Central memory CD4-positive, alpha-beta T cell (primary cell): ENCODE results near the gene DLG2.
"Not testable (repeated sequence)": the region's sequence is repeated elsewhere in the genome, so short reads cannot be mapped to it uniquely, and the experiment has no call there.

Source experiments
- DNase-seq: peaks from one replicate; pipeline ENCODE4 v3.0.0; 2022

Gene DLG2

GRCh38 chr11:83801799-83802198 lies 1825.3 kb downstream of the DLG2 start:
- DNase-seq: no peak

GRCh38 chr11:83793310-83793709 lies 1833.8 kb downstream of the DLG2 start:
- no peak for DNase-seq

DNA sequence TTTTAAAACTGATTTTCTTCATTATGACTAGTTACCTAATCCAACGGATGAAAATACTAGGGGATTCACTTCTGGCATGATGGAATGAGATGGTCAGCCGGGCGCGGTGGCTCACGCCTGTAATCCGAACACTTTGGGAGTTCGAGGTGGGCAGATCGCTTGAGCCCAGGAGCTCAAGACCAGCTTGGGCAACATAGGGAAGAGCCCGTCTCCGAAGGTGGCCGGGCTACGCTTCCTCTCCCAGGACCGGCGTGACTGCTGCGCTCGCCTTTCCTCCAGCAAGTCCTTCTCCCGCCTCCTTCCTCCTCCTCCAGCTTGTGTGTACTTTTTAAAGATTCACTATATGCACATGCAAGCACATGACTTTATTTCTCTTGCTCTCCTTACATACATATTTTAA lies 1835.6 kb downstream of the DLG2 start:
- no peak for DNase-seq

GRCh38 chr11:83785942-83786341 lies 1841.2 kb downstream of the DLG2 start:
- DNase-seq: no peak

- no peak for DNase-seq
Measured at GRCh38 chr11:83784419-83784818, 1842.7 kb downstream of the DLG2 start.

- no peak for DNase-seq
Measured at GRCh38 chr11:83782329-83782728, 1844.8 kb downstream of the DLG2 start.

DNA sequence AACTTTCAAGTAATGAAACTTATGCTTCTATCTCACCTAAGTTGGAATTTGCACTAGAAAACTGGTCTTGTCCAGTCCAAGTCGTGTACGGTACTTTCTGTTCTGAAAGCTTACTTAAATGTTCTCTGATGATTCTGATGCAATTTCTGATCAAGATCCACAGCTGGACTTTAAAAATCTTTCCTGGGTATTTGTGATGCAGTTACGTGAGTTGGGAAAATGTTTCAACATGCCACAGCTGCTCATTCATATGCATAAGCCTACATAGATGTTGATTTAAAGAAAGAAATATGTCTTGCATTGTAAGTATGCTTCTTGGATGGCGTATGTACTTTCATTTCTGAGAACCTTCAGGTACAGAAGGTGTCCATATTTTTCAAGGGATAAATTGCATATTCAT lies 1847.3 kb downstream of the DLG2 start:
- no peak for DNase-seq

DNA sequence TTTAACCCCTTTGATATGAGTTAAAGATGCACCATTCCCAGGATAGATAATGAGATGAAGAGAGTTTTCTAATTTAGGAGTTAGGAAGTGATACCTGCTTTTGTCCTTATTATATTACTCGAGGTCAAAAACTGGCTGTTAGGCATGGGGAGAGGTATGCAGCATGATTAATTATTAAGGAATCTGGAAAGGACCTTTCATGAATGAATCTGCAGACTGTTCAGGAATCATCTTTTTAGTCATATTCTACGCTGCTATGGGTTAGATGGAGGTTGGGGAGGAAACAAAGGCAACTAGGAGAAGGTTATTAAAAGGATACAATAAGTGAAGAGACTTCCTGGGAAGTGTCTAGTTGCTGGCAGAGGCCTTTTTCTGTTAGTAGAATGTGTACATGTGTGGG lies 1848.5 kb downstream of the DLG2 start:
- no peak for DNase-seq

DNA sequence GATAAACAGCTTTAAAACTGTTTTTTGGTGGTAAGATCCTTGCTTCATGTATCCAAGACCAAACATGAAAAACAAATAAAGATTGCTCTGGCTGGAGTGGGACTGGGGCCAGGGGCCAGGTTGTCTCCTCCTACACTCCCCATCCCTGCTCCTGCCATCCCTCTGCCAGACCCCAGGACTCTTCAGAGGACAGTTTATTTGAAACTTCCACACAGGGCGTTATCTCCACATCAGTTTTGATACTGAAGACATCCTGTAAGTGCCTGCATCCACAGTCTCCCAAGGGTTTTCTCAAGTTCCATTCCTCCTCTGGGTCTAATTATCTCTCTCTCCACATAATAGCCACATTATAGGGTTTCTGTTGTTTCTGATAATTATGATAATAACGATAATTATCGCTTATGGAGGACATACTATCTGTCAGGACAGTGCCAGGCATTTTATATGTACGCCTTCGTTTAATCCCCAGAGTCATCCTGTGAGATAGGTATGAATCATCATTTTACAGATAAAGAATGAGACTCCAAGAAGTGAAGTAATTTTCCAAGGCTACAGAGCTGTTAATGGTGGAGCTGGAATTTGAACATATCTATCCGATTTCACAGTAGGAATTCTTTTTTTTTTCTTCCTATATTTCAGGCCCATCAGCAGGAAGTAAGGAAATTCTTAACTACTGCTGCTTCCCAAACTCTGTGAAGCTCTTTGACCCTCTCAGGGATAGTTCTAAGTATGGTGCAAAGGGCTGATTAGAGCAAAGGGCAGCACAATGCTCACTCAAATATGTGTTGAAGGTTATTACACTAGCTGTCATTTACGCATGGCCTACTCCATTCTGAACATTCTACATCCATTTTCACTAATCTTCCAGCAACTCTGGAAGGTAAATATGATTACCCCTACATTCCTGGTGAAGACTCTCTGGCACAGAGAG lies 1852.9 kb downstream of the DLG2 start:
- no peak for DNase-seq

- no peak for DNase-seq
Measured at GRCh38 chr11:83768489-83768888, 1858.7 kb downstream of the DLG2 start.

- no peak for DNase-seq
Measured at GRCh38 chr11:83766932-83767331, 1860.2 kb downstream of the DLG2 start.

- DNase-seq: no peak
Measured at GRCh38 chr11:83764643-83765042, 1862.5 kb downstream of the DLG2 start.

DNA sequence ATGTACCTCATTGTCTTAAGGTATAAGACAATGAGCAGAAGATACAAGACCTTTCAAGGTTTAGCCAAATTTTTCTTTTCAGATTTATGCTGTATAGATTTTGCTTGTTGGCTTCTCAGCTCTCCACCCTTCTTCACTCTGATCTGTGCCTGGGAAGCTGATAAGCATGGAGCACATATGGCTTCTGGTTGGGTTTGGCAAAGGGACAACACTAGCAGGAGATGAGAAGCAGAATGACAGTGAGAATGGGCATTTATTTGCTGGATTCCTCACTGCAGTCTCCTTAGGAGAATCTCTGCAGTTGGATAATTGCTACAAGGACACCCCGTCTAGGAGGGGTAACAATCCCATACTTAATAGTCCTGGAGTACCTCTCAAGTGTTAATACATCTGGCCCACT lies 1866.2 kb downstream of the DLG2 start:
- DNase-seq: no peak

- DNase-seq: no peak
Measured at GRCh38 chr11:83759148-83759547, 1868.0 kb downstream of the DLG2 start.

GRCh38 chr11:83751041-83751440 lies 1876.1 kb downstream of the DLG2 start:
- no peak for DNase-seq

DNA sequence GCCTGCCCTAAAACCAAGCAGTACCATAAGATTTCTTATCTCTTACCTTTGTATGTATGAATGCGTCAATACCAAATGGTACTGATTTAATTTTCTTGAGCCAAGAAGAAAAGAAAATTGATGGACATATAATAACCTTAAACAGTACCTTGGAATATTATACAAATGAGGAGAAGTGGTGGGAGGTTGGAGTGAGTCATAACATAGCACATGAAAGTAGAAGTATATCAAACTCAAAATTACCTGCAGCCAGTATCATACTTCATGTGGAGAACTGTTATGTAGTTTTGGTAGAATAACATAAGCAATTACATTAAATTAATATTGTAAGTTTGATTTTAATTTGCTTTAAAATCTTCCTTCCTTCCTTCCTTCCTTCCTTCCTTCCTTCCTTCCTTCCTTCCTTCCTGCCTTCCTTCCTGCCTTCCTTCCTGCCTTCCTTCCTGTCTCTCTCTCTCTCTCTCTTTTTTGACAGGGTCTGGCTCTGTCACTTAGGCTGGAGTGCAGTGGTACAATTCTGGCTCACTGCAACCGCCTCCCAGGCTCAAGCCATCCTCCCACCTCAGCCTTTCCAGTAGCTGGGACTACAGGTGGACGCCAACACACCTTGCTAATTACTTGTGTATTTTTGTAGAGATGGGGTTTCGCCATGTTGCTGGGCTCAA lies 1880.1 kb downstream of the DLG2 start:
- DNase-seq: no peak

GRCh38 chr11:83744620-83745192 lies 1882.4 kb downstream of the DLG2 start:
- DNase-seq: no peak

- no peak for DNase-seq
Measured at GRCh38 chr11:83736684-83737083, 1890.5 kb downstream of the DLG2 start.

- DNase-seq: no peak
Measured at GRCh38 chr11:83734120-83734519, 1893.0 kb downstream of the DLG2 start.

DNA sequence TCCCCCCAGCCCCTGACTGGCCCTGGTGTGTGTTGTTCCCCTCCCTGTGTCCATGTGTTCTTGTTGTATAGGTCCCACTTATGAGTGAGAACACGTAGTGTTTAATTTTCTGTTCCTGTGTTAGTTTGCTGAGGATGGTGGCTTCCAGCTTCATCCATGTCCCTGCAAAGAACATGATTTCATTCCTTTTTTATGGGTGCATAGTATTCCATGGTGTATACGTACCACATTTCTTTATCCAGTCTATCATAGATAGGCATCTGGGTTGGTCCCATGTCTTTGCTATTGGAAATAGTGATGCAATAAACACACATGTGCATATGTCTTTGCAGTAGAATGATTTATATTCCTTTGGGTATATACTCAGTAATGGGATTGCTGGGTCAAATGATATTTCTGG lies 1895.9 kb downstream of the DLG2 start:
- not testable (repeated sequence) for DNase-seq

DNA sequence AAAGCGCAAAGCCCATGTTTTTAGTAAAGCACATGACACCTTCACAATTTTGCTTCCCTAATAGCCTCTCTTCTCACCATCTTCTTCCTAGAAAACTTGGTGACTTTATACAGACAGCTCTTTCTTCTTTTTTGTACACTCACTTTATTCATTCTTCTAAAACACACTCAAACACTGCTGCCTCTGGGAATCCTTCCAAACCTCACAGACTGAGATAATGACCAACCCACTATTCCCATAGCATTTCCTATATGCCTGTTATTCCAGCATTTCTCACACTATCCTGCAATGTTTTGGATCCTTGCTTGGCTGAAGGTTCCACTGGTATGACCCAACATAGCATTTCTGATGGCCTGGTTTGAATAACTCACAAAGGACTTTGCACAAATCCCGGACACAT lies 1898.9 kb downstream of the DLG2 start:
- no peak for DNase-seq

- no peak for DNase-seq
Measured at GRCh38 chr11:83727251-83727650, 1899.9 kb downstream of the DLG2 start.

- no peak for DNase-seq
Measured at GRCh38 chr11:83726316-83726715, 1900.8 kb downstream of the DLG2 start.

- no peak for DNase-seq
Measured at GRCh38 chr11:83725728-83726127, 1901.4 kb downstream of the DLG2 start.
